ENCODE results near the gene SPATA31D4.

GRCh38 chr9:81878530-81878929, 49.7 kb upstream of the SPATA31D4 start:
- TF ChIP-seq, protein P1, sequence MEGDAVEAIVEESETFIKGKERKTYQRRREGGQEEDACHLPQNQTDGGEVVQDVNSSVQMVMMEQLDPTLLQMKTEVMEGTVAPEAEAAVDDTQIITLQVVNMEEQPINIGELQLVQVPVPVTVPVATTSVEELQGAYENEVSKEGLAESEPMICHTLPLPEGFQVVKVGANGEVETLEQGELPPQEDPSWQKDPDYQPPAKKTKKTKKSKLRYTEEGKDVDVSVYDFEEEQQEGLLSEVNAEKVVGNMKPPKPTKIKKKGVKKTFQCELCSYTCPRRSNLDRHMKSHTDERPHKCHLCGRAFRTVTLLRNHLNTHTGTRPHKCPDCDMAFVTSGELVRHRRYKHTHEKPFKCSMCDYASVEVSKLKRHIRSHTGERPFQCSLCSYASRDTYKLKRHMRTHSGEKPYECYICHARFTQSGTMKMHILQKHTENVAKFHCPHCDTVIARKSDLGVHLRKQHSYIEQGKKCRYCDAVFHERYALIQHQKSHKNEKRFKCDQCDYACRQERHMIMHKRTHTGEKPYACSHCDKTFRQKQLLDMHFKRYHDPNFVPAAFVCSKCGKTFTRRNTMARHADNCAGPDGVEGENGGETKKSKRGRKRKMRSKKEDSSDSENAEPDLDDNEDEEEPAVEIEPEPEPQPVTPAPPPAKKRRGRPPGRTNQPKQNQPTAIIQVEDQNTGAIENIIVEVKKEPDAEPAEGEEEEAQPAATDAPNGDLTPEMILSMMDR (IDR thresholded peaks at IDR 0.05 in 4 of 5, conservative IDR thresholded peaks at IDR 0.05 in 1 of 5) = no peak
- TF ChIP-seq POLR2A (IDR thresholded peaks at IDR 0.05) = no peak
